OCI-LY7 (cell line): ENCODE measurements around the gene PFKM.

Source experiments
- EZH2phosphoT487 ChIP-seq: fragments of 200-600 bp; sonication (generic); IDR thresholded peaks from 2 replicates; pipeline ENCODE4 v1.6.1; 2018; ENCODE audit warnings: low read depth, borderline replicate concordance, mild to moderate bottlenecking, mixed run types, antibody characterized with exemption, low read length, moderate library complexity, mixed read lengths
- TF ChIP-seq, protein P1 (sequence below): fragments of 200-600 bp; sonication (generic); conservative IDR thresholded peaks from 2 replicates; pipeline ENCODE4 v1.5.1; 2014; ENCODE audit warnings: mild to moderate bottlenecking, antibody characterized with exemption, low read length, moderate library complexity, mixed read lengths

DNA sequence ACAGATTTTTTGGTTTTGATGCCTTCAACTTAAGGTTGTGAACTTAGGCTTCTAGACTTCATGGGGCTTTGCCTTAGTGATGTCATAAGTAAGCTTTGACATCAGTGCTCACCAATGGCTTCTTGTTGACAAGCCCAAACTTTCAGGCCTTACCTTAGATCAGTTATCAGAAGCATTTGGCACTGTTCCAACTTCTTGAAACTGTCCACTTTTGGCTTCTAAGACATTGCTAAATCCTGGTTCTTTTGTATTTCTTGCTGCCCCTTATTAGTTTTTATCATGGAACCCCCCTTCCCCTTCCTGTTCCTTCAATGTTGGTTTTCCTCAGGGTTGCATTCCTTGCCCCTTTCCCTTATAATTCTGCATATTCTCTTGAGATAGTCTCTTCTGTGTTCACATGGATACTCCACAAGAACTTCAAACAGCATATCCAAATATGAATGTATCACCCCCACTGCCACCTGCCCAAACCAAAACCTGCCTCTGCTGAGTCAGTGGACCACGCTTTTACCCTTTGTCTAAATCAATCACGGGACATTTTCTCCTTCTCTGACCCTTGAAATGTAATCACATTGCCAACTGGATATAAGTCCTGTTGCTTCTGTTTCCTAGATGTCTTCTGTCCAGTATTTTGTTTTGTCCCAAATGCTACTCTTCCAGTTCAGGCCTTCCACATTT, 7.9 kb downstream of the PFKM start:
- TF ChIP-seq, protein P1, sequence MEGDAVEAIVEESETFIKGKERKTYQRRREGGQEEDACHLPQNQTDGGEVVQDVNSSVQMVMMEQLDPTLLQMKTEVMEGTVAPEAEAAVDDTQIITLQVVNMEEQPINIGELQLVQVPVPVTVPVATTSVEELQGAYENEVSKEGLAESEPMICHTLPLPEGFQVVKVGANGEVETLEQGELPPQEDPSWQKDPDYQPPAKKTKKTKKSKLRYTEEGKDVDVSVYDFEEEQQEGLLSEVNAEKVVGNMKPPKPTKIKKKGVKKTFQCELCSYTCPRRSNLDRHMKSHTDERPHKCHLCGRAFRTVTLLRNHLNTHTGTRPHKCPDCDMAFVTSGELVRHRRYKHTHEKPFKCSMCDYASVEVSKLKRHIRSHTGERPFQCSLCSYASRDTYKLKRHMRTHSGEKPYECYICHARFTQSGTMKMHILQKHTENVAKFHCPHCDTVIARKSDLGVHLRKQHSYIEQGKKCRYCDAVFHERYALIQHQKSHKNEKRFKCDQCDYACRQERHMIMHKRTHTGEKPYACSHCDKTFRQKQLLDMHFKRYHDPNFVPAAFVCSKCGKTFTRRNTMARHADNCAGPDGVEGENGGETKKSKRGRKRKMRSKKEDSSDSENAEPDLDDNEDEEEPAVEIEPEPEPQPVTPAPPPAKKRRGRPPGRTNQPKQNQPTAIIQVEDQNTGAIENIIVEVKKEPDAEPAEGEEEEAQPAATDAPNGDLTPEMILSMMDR, result no peak
- no peak for TF ChIP-seq EZH2phosphoT487
